K562 (cell line): ENCODE measurements around the gene ELMO1. TPM values are rescaled to one million over a fixed set of nuclear protein-coding genes. Genes with fewer than 3 reads are reported as not detected.

Experiments used
- ESRRA ChIP-seq: fragments of 450-650 bp; IDR thresholded peaks from 2 replicates; pipeline ENCODE4 v1.6.1; 2014; ENCODE audit warnings: low read depth, mild to moderate bottlenecking, moderate library complexity, borderline replicate concordance
- KLF13 ChIP-seq: fragments of 450-650 bp; IDR thresholded peaks from 2 replicates; pipeline ENCODE4 v1.6.1; 2016; ENCODE audit warnings: missing genetic modification characterization, low read depth, mild to moderate bottlenecking, missing compliant biosample characterization, moderate library complexity, borderline replicate concordance
- SMARCA5 ChIP-seq: fragments of 450-650 bp; IDR thresholded peaks from 2 replicates; pipeline ENCODE4 v1.6.1; 2016
- ZNF592 ChIP-seq: fragments of 450-650 bp; IDR thresholded peaks from 2 replicates; pipeline ENCODE4 v1.6.1; 2017; ENCODE audit warnings: antibody characterized with exemption, mild to moderate bottlenecking
- polyA plus RNA-seq, 8 experiments: library from polyadenylated mRNA; depleted of rRNA in 4 of 8; stranded (reverse) in 5 of 8; unstranded in 3 of 8; fragments of >200 nt; fragmentation: Nextera tagmentation in 2 of 8; fragmentation: Illumina TruSeq in 1 of 8; extraction: Ambion mirVana in 2 of 8; extraction: Trizol in 1 of 8; gene quantifications; 2 replicates each; pipeline versions ENCODE4 v1.2.1 to v1.2.3, GENCODE V29; 2011 to 2014; ENCODE audit warnings: inconsistent platforms in 1 of 8, missing spikeins in 1 of 8
- total RNA-seq, 7 experiments: library from RNA; depleted of rRNA in 6 of 7; stranded (reverse); fragments of >200 nt in 6 of 7; fragmentation: Illumina TruSeq in 2 of 7; extraction: Trizol in 2 of 7; gene quantifications; 2 replicates each; pipeline versions ENCODE4 v1.2.1 to v1.2.3, GENCODE V29; 2011 to 2021; ENCODE audit warnings: low replicate concordance in 1 of 7
- TF ChIP-seq, protein P1 (sequence below): IDR thresholded peaks from 2 replicates; pipeline ENCODE4 v1.6.1; 2014; ENCODE audit warnings: antibody characterized with exemption

The ELMO1 gene
- total and polyA plus RNA-seq, 9 of the 15 experiments (the other 6 are each of a cell fraction or from before 2014, with no cell fraction given): 0.36 to 7.2 (median 3.6) TPM

GRCh38 chr7:37109016-37109683 is 339.5 kb downstream of the ELMO1 start (continued):
- TF ChIP-seq, protein P1, sequence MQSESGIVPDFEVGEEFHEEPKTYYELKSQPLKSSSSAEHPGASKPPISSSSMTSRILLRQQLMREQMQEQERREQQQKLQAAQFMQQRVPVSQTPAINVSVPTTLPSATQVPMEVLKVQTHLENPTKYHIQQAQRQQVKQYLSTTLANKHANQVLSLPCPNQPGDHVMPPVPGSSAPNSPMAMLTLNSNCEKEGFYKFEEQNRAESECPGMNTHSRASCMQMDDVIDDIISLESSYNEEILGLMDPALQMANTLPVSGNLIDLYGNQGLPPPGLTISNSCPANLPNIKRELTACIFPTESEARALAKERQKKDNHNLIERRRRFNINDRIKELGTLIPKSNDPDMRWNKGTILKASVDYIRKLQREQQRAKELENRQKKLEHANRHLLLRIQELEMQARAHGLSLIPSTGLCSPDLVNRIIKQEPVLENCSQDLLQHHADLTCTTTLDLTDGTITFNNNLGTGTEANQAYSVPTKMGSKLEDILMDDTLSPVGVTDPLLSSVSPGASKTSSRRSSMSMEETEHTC: no peak
- no peak for TF ChIP-seq ESRRA
- TF ChIP-seq ZNF592: no peak
- no peak for TF ChIP-seq KLF13
- TF ChIP-seq SMARCA5: no peak
